ENCODE data around the gene MINDY4. TPM values are rescaled to one million over a fixed set of nuclear protein-coding genes. Genes with fewer than 3 reads are reported as not detected.

Gene MINDY4
- total RNA-seq, 4 donors from 2014 or later: 4.6 to 14.1 (median 6.8) TPM

GRCh38 chr7:30879139-30880124 is 108.2 kb downstream of the MINDY4 start:
- intact Hi-C loops (cut with DNase I; ENCODE audit: low total_unique reads): no loop called here
- no peak overlapping the region for H3K4me3 ChIP-seq
- no peaks in the 10 kb centered on the region for H3K27me3 ChIP-seq
- H3K36me3 ChIP-seq: no peaks in the 10 kb centered on the region
- in situ Hi-C loops (cut with MboI; ENCODE audit: low pct_ligation_motif_present in 1 of 4, low pct_unique_long_range_greater_than_20kb in 1 of 4, low sequenced_read_pairs in 3 of 4): no loop called here
- peaks cover 0 to 6% (median 0%) of the 10 kb centered on the region in 4 donors for H3K4me1 ChIP-seq
- WGBS, 2 donors (ENCODE audit: low coverage in 1 of 2): 82 to 87% methylated on average over 6 to 14 of the region's 14 CpGs
- no peaks in the 10 kb centered on the region for H3K9me3 ChIP-seq
- no peak for TF ChIP-seq CTCF (IDR thresholded peaks at IDR 0.05)
- TF ChIP-seq POLR2A (IDR thresholded peaks at IDR 0.05): no peak
- no peak for TF ChIP-seq EP300 (IDR thresholded peaks at IDR 0.05; ENCODE audit: low read depth)
- TF ChIP-seq POLR2AphosphoS5 (IDR thresholded peaks at IDR 0.05): no peak
- peak overlapping the region in 2 of 4 donors; percentile 5 to 20 for H3K27ac ChIP-seq
- no peak for DNase-seq

- 60 to 67% methylated on average over 3 to 12 of the region's 12 CpGs for whole genome bisulfite sequencing, 2 donors (ENCODE audit: low coverage in 1 of 2)
- DNase-seq: no peak
- Histone ChIP-seq H3K36me3 (no peaks in the 10 kb centered on the region), H3K4me1 (peaks cover 0 to 6% (median 0%) of the 10 kb centered on the region in 4 donors), H3K27me3 (no peaks in the 10 kb centered on the region), H3K9me3 (no peaks in the 10 kb centered on the region), H3K4me3 (no peak overlapping the region), H3K27ac (peak overlapping the region in 2 of 4 donors; percentile 7 to 20)
- intact Hi-C loops (cut with DNase I; ENCODE audit: low total_unique reads): no loop called here
- in situ Hi-C loops (cut with MboI; ENCODE audit: low pct_ligation_motif_present in 1 of 4, low pct_unique_long_range_greater_than_20kb in 1 of 4, low sequenced_read_pairs in 3 of 4): no loop called here
- TF ChIP-seq POLR2AphosphoS5 (IDR thresholded peaks at IDR 0.05) (no peak), POLR2A (IDR thresholded peaks at IDR 0.05) (no peak), EP300 (IDR thresholded peaks at IDR 0.05; ENCODE audit: low read depth) (no peak), CTCF (IDR thresholded peaks at IDR 0.05) (no peak)
Observed at GRCh38 chr7:30880125-30880720, 109.0 kb downstream of the MINDY4 start.

- intact Hi-C loops (cut with DNase I; ENCODE audit: low total_unique reads): no loop called here
- H3K9me3 ChIP-seq: no peaks in the 10 kb centered on the region
- H3K27ac ChIP-seq: peak overlapping the region in 1 of 4 donors; percentile 20
- TF ChIP-seq POLR2AphosphoS5 (IDR thresholded peaks at IDR 0.05) (no peak), POLR2A (IDR thresholded peaks at IDR 0.05) (no peak), CTCF (IDR thresholded peaks at IDR 0.05) (no peak), EP300 (IDR thresholded peaks at IDR 0.05; ENCODE audit: low read depth) (no peak)
- no peaks in the 10 kb centered on the region for H3K36me3 ChIP-seq
- H3K4me3 ChIP-seq: no peak overlapping the region
- in situ Hi-C loops (cut with MboI; ENCODE audit: low pct_ligation_motif_present in 1 of 4, low pct_unique_long_range_greater_than_20kb in 1 of 4, low sequenced_read_pairs in 3 of 4): no loop called here
- no peaks in the 10 kb centered on the region for H3K27me3 ChIP-seq
- 83 to 93% methylated on average over 1 to 4 of the region's 4 CpGs for WGBS, 2 donors (ENCODE audit: low coverage in 1 of 2)
- no peak for DNase-seq
- H3K4me1 ChIP-seq: peaks cover 0 to 6% (median 0%) of the 10 kb centered on the region in 4 donors
Observed at GRCh38 chr7:30880941-30881340, 109.7 kb downstream of the MINDY4 start.

GRCh38 chr7:30881448-30881847 is 110.2 kb downstream of the MINDY4 start:
- in situ Hi-C loops (cut with MboI; ENCODE audit: low pct_ligation_motif_present in 1 of 4, low pct_unique_long_range_greater_than_20kb in 1 of 4, low sequenced_read_pairs in 3 of 4) (no loop called here), intact Hi-C loops (cut with DNase I; ENCODE audit: low total_unique reads) (no loop called here)
- H3K27ac ChIP-seq: no peak overlapping the region
- DNase-seq: no peak
- no peaks in the 10 kb centered on the region for H3K36me3 ChIP-seq
- TF ChIP-seq POLR2A (IDR thresholded peaks at IDR 0.05) (no peak), CTCF (IDR thresholded peaks at IDR 0.05) (no peak), POLR2AphosphoS5 (IDR thresholded peaks at IDR 0.05) (no peak), EP300 (IDR thresholded peaks at IDR 0.05; ENCODE audit: low read depth) (no peak)
- H3K4me1 ChIP-seq: peaks cover 0 to 6% (median 0%) of the 10 kb centered on the region in 4 donors
- H3K4me3 ChIP-seq: no peak overlapping the region
- H3K27me3 ChIP-seq: no peaks in the 10 kb centered on the region
- H3K9me3 ChIP-seq: no peaks in the 10 kb centered on the region
- 89 to 91% methylated on average over 3 to 7 of the region's 7 CpGs for WGBS, 2 donors (ENCODE audit: low coverage in 1 of 2)

Data from transverse colon (tissue), 4 donors.